ENCODE results near the gene FHAD1. TPM values are rescaled to one million over a fixed set of nuclear protein-coding genes. Genes with fewer than 3 reads are reported as not detected.

Gene FHAD1
- total and polyA plus RNA-seq, 2 of the 13 experiments (the other 11 are each of a cell fraction or from before 2014, with no cell fraction given): not detected

GRCh38 chr1:15272009-15272781, 25.2 kb downstream of the FHAD1 start (continued):
- no peak for TF ChIP-seq ZNF430 (CRISPR knock-in tag; IDR thresholded peaks at IDR 0.05)
- TF ChIP-seq, protein P1, sequence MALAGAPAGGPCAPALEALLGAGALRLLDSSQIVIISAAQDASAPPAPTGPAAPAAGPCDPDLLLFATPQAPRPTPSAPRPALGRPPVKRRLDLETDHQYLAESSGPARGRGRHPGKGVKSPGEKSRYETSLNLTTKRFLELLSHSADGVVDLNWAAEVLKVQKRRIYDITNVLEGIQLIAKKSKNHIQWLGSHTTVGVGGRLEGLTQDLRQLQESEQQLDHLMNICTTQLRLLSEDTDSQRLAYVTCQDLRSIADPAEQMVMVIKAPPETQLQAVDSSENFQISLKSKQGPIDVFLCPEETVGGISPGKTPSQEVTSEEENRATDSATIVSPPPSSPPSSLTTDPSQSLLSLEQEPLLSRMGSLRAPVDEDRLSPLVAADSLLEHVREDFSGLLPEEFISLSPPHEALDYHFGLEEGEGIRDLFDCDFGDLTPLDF (CRISPR knock-in tag; IDR thresholded peaks at IDR 0.05): no peak
- TF ChIP-seq ZNF720 (CRISPR knock-in tag; IDR thresholded peaks at IDR 0.05): no peak
- TF ChIP-seq ZNF589 (CRISPR knock-in tag; conservative IDR thresholded peaks at IDR 0.05): no peak
- TF ChIP-seq CAMTA2 (CRISPR knock-in tag; IDR thresholded peaks at IDR 0.05; ENCODE audit: borderline replicate concordance): no peak; the same call in 1 of the 2 replicates
- TF ChIP-seq ZFY (CRISPR knock-in tag; IDR thresholded peaks at IDR 0.05): no peak
- TF ChIP-seq IKZF4 (CRISPR knock-in tag; IDR thresholded peaks at IDR 0.05; ENCODE audit: borderline replicate concordance, low read depth, not compliant biosample characterization): no peak
- TF ChIP-seq ZNF296 (CRISPR knock-in tag; conservative IDR thresholded peaks at IDR 0.05): no peak
- TF ChIP-seq, protein P2, sequence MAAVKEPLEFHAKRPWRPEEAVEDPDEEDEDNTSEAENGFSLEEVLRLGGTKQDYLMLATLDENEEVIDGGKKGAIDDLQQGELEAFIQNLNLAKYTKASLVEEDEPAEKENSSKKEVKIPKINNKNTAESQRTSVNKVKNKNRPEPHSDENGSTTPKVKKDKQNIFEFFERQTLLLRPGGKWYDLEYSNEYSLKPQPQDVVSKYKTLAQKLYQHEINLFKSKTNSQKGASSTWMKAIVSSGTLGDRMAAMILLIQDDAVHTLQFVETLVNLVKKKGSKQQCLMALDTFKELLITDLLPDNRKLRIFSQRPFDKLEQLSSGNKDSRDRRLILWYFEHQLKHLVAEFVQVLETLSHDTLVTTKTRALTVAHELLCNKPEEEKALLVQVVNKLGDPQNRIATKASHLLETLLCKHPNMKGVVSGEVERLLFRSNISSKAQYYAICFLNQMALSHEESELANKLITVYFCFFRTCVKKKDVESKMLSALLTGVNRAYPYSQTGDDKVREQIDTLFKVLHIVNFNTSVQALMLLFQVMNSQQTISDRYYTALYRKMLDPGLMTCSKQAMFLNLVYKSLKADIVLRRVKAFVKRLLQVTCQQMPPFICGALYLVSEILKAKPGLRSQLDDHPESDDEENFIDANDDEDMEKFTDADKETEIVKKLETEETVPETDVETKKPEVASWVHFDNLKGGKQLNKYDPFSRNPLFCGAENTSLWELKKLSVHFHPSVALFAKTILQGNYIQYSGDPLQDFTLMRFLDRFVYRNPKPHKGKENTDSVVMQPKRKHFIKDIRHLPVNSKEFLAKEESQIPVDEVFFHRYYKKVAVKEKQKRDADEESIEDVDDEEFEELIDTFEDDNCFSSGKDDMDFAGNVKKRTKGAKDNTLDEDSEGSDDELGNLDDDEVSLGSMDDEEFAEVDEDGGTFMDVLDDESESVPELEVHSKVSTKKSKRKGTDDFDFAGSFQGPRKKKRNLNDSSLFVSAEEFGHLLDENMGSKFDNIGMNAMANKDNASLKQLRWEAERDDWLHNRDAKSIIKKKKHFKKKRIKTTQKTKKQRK (IDR thresholded peaks at IDR 0.05; ENCODE audit: low read length): no peak
- no peak for TF ChIP-seq FOSL1 (CRISPR knock-in tag; IDR thresholded peaks at IDR 0.05; ENCODE audit: borderline replicate concordance)
- no peak; the same call in 1 of the 2 replicates for TF ChIP-seq ZBTB33 (CRISPR knock-in tag; IDR thresholded peaks at IDR 0.05)
- TF ChIP-seq GZF1 (CRISPR knock-in tag; IDR thresholded peaks at IDR 0.05): no peak
- TF ChIP-seq PLRG1 (conservative IDR thresholded peaks at IDR 0.05): no peak
- TF ChIP-seq NCOA1 (CRISPR knock-in tag; IDR thresholded peaks at IDR 0.05): 0 out of 2 replicates have a peak, but pooled peaks have one; percentile 32
- no peak for TF ChIP-seq ZNF776 (CRISPR knock-in tag; IDR thresholded peaks at IDR 0.05)
- no peak for TF ChIP-seq SATB2 (CRISPR knock-in tag; IDR thresholded peaks at IDR 0.05)
- TF ChIP-seq ADNP (CRISPR knock-in tag; IDR thresholded peaks at IDR 0.05): no peak
- TF ChIP-seq ZBED4 (CRISPR knock-in tag; IDR thresholded peaks at IDR 0.05; ENCODE audit: borderline replicate concordance): peak; percentile 37; the same call in 1 of the 2 replicates
- TF ChIP-seq SPEN (CRISPR knock-in tag; IDR thresholded peaks at IDR 0.05; ENCODE audit: low read depth): peak; percentile 40; the same call in 1 of the 2 replicates

Data from HepG2 (cell line).